ENCODE results near the gene ROBO3.

- TF ChIP-seq CTCF (IDR thresholded peaks at IDR 0.05; ENCODE audit: insufficient read depth, low read length, poor library complexity, severe bottlenecking) = no peak
- no peak for TF ChIP-seq EZH2phosphoT487 (conservative IDR thresholded peaks at IDR 0.05; ENCODE audit: low read length)
Measured at GRCh38 chr11:124839972-124840621, 25.1 kb upstream of the ROBO3 start.
